Measurements from ENCODE around the gene SARDH. TPM values are rescaled to one million over a fixed set of nuclear protein-coding genes. Genes with fewer than 3 reads are reported as not detected.

The SARDH gene
- total and polyA plus RNA-seq, 2 of the 8 experiments (the other 6 are each of a cell fraction or from before 2014, with no cell fraction given), result 6.4 to 7.4 TPM

DNA sequence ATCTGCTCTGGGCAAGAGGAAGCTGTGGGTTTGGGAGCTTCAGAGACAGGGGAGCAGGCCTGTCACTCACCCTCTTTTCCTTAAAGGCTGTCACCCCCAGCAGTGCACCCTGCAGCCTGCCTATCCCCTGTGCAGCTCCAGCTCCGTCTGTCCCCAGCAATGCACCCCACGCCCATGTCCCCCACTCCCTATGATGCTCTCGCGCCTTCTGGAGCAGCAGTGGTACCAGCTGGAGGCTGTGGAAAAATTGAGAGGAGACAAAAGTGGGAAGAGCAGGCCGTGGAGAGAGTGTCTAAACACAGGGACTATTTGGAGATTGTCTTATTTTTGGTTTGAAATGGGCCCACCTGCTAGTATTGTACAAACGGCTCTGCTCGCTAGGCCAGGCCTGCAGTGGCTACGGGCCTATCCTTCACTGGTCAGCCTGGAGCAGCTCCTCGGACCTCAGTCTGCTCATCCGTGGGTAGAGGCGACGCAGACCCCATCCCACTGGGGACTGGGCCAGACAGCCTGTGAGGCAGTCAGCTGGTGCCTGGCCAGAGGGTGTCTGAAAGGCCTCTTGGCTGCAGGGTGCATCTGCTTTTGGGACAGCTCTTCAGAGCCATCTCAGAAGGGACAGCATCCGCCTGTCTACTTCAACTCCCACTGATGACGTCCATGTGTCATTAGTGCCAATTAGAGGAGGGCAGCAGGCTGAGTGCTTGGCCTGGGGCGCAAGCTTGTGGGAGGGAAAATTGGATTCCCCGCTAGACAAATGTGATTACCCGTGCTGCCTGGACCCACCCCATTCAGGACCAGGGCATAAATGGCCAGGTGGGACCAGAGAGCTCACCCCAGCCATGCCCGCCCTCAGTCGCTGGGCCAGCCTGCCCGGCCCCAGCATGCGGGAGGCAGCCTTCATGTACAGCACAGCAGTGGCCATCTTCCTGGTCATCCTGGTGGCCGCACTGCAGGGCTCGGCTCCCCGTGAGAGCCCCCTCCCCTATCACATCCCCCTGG, 102.3 kb downstream of the SARDH start, which contains the start of gene DBH (continued):
- TF ChIP-seq RAD21 (IDR thresholded peaks at IDR 0.05 in 1 of 2, conservative IDR thresholded peaks at IDR 0.05 in 1 of 2; ENCODE audit: low read depth in 2 of 2, low read length in 2 of 2) (no peak), SAP30 (IDR thresholded peaks at IDR 0.05; ENCODE audit: insufficient read depth, insufficient replicate concordance, low read length) (no peak), KDM1A (IDR thresholded peaks at IDR 0.05; ENCODE audit: borderline replicate concordance, low read length) (no peak), SP4 (IDR thresholded peaks at IDR 0.05; ENCODE audit: low read length) (no peak), EP300 (IDR thresholded peaks at IDR 0.05; ENCODE audit: borderline replicate concordance in 1 of 2, low read depth in 2 of 2, low read length in 2 of 2) (no peak), HDAC6 (IDR thresholded peaks at IDR 0.05; ENCODE audit: low read depth, low read length) (no peak)
